GM06990 (cell line): ENCODE data around the gene KIF5A.
"Not testable (repeated sequence)": the region's sequence is repeated elsewhere in the genome, so short reads cannot be mapped to it uniquely, and the experiment has no call there.

Source experiments
- DNase-seq: peaks from one replicate; pipeline ENCODE4 v3.0.0-alpha.2; 2011; ENCODE audit not compliant: insufficient read length; ENCODE audit errors: extremely low read depth
- H3K27me3 ChIP-seq: replicated peaks from 2 replicates; pipeline ENCODE4 v1.6.0; 2011; ENCODE audit warnings: low read length; ENCODE audit not compliant: control insufficient read depth, insufficient read depth
- H3K36me3 ChIP-seq: 2 replicates; pipeline ENCODE4 v1.5.1; 2011; ENCODE audit warnings: low read length; ENCODE audit not compliant: control insufficient read depth, insufficient read depth
- H3K4me3 ChIP-seq: replicated peaks from 2 replicates; pipeline ENCODE4 v1.5.1; 2011; ENCODE audit warnings: low read depth, mild to moderate bottlenecking, control low read depth, low read length
- TF ChIP-seq, protein P1 (sequence below): IDR thresholded peaks from 2 replicates; pipeline ENCODE4 v1.5.1; 2011; ENCODE audit warnings: low read length, control low read depth, mild to moderate bottlenecking, inconsistent platforms; ENCODE audit not compliant: insufficient read depth, poor library complexity, severe bottlenecking

The KIF5A gene

DNA sequence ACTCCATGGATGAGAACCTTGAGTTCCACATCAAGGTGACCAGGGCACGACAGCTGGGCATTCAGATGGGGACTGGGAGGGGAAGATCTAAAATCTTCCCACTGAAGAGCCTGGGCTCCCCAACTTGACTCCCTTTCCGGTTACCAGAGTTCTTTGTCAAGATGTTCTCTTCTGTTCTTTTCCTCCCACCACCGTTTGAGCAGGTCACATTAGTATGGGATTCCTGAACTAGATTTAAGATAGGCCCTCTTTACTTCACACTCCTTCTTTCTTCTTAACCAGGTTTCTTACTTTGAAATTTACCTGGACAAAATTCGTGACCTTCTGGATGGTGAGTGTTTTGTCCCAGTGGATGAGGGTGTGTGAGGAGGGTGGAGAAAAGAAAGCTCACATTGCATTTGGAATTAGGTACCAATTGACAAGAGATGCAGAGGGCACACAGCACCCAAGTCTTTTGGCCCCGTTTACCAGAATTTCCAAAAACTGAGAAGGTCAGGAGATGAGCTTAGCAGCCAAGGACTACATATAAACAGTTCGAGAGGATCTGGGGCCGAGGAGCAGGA lies 14.4 kb downstream of the KIF5A start:
- no peaks in the 10 kb centered on the region; the same call in 1 of the 2 replicates for H3K27me3 ChIP-seq
- DNase-seq, result no peak
- H3K4me3 ChIP-seq, result no peak overlapping the region
- H3K36me3 ChIP-seq, result no peaks in the 10 kb centered on the region
- TF ChIP-seq, protein P1, sequence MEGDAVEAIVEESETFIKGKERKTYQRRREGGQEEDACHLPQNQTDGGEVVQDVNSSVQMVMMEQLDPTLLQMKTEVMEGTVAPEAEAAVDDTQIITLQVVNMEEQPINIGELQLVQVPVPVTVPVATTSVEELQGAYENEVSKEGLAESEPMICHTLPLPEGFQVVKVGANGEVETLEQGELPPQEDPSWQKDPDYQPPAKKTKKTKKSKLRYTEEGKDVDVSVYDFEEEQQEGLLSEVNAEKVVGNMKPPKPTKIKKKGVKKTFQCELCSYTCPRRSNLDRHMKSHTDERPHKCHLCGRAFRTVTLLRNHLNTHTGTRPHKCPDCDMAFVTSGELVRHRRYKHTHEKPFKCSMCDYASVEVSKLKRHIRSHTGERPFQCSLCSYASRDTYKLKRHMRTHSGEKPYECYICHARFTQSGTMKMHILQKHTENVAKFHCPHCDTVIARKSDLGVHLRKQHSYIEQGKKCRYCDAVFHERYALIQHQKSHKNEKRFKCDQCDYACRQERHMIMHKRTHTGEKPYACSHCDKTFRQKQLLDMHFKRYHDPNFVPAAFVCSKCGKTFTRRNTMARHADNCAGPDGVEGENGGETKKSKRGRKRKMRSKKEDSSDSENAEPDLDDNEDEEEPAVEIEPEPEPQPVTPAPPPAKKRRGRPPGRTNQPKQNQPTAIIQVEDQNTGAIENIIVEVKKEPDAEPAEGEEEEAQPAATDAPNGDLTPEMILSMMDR, result no peak

DNA sequence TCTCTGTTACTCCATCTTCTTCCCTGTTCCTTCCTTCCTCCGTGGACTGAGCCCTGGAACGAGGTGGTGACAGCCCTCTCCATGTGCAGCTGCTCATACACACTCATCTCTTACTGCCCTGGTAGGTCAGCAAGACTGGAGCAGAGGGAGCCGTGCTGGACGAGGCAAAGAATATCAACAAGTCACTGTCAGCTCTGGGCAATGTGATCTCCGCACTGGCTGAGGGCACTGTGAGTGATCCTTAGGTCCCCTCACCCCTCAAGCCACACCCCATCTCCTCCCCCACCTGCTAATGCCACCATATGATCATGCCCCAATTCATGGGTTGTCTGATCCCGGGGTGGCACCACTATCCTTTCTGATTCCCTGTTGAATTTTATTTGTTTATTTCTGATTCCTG lies 19.0 kb downstream of the KIF5A start:
- H3K4me3 ChIP-seq, result no peak overlapping the region
- no peak for DNase-seq
- no peaks in the 10 kb centered on the region for H3K36me3 ChIP-seq
- no peaks in the 10 kb centered on the region for H3K27me3 ChIP-seq
- TF ChIP-seq, protein P1, result no peak

- Histone ChIP-seq H3K4me3 (no peak overlapping the region), H3K36me3 (no peaks in the 10 kb centered on the region), H3K27me3 (no peaks in the 10 kb centered on the region)
- no peak for DNase-seq
- TF ChIP-seq, protein P1, result no peak
These were observed 20.0 kb downstream of the KIF5A start for GRCh38 chr12:57569858-57570257.

- not testable (repeated sequence) for DNase-seq, H3K27me3 ChIP-seq, H3K4me3 ChIP-seq, H3K36me3 ChIP-seq
These were observed 20.6 kb downstream of the KIF5A start for GRCh38 chr12:57570438-57570837.

DNA sequence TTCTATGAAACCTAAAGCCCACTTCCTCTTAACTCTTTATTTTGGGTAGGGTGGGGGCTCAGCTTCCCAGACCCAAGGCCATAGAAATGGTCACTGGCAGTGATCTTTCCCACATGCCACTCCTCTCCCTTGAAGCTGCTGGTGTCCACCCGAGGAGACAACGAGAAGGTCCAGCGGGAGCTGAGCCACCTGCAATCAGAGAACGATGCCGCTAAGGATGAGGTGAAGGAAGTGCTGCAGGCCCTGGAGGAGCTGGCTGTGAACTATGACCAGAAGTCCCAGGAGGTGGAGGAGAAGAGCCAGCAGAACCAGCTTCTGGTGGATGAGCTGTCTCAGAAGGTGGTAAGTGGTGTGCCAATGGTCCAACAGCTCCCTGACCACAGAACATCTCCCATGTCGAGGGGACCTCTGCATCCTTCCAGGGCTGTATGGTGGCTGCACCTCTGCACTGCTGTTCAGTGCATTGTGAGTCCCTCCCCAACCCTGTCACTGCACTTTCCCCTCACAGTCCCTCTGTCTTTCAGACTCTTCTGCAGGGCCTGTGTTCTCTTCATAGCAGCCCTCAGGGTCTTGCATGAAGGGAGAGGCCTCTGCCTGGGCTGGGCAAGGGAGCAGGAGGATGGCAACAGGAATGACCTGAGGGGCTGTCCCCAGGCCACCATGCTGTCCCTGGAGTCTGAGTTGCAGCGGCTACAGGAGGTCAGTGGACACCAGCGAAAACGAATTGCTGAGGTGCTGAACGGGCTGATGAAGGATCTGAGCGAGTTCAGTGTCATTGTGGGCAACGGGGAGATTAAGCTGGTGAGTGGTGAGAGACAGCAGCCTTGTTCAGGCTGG lies 22.3 kb downstream of the KIF5A start:
- Histone ChIP-seq H3K4me3 (no peak overlapping the region), H3K27me3 (no peaks in the 10 kb centered on the region), H3K36me3 (no peaks in the 10 kb centered on the region)
- TF ChIP-seq, protein P1, result no peak
- no peak for DNase-seq

- Histone ChIP-seq H3K36me3 (no peaks in the 10 kb centered on the region), H3K27me3 (no peaks in the 10 kb centered on the region), H3K4me3 (no peak overlapping the region)
- DNase-seq, result no peak
- TF ChIP-seq, protein P1, result no peak
These were observed 25.0 kb downstream of the KIF5A start for GRCh38 chr12:57574795-57575194.
